B cell (primary cell): ENCODE measurements around the gene INTS3. TPM values are rescaled to one million over a fixed set of nuclear protein-coding genes. Genes with fewer than 3 reads are reported as not detected.

Experiments used
- ATAC-seq: fragments of 200-7000 bp; cut with Tn5 transposase; one replicate; pipeline ENCODE4 v1.10.0; 2021; ENCODE audit warnings: low read depth, mild to moderate bottlenecking, moderate number of reproducible peaks, moderate library complexity
- CTCF ChIA-PET: fragments of 350-600 bp; sonication (Branson Sonifier 250); formaldehyde crosslinking; loops from one replicate; lab custom pipeline; 2021; ENCODE audit warnings: antibody characterized with exemption, inconsistent platforms; lab: Charles Lee
- POLR2A ChIA-PET: fragments of 350-600 bp; sonication (Branson Sonifier 250); formaldehyde crosslinking; loops from one replicate; lab custom pipeline; 2021; ENCODE audit warnings: antibody characterized with exemption; lab: Charles Lee
- DNase-seq: peaks from one replicate; pipeline ENCODE4 v3.0.0; 2013
- H2AFZ ChIP-seq: 2 replicates; pipeline ENCODE4 v1.6.1; 2012; ENCODE audit warnings: mild to moderate bottlenecking, low read depth, low read length; ENCODE audit not compliant: insufficient read depth, poor library complexity, severe bottlenecking
- H3K27ac ChIP-seq, 2 donors: 1 replicate in 1 of 2; 2 replicates in 1 of 2; pipeline ENCODE4 v1.5.1; 2012 to 2013; ENCODE audit warnings: low read length in 2 of 2, mild to moderate bottlenecking in 2 of 2, moderate library complexity in 1 of 2
- H3K27me3 ChIP-seq, 4 experiments: fragments of 200-600 bp in 1 of 4; sonication (generic) in 1 of 4; replicated peaks in 1 of 4; 1 replicate in 2 of 4; 2 replicates in 2 of 4; pipeline versions ENCODE4 v1.6.1 to v1.7.0; 2013 to 2016; ENCODE audit warnings: low read length in 3 of 4, mild to moderate bottlenecking in 2 of 4, mixed read lengths in 1 of 4, moderate library complexity in 1 of 4; ENCODE audit not compliant: insufficient read depth in 4 of 4, control insufficient read depth in 3 of 4; ENCODE audit errors: control extremely low read depth in 1 of 4
- H3K36me3 ChIP-seq, 2 experiments: replicated peaks in 1 of 2; 1 replicate in 1 of 2; 2 replicates in 1 of 2; pipeline versions ENCODE4 v1.6.1 to v1.7.1; 2013; ENCODE audit warnings: low read length in 1 of 2; ENCODE audit not compliant: insufficient read depth in 2 of 2, control insufficient read depth in 1 of 2; ENCODE audit errors: control extremely low read depth in 1 of 2, extremely low read depth in 1 of 2
- H3K4me1 ChIP-seq, 2 donors: fragments of 200-600 bp in 1 of 2; sonication (generic) in 1 of 2; 1 replicate in 1 of 2; 2 replicates in 1 of 2; pipeline versions ENCODE4 v1.5.1 to v1.6.1; 2013 to 2017; ENCODE audit warnings: low read length in 2 of 2; ENCODE audit not compliant: control insufficient read depth in 2 of 2, insufficient read depth in 2 of 2
- H3K4me2 ChIP-seq: replicated peaks from 2 replicates; pipeline ENCODE3; 2012; ENCODE audit warnings: mild to moderate bottlenecking, low read depth, low read length; ENCODE audit not compliant: poor library complexity, severe bottlenecking
- H3K4me3 ChIP-seq, 5 experiments: fragments of 200-600 bp in 1 of 5; sonication (generic) in 1 of 5; 1 replicate in 3 of 5; 2 replicates in 2 of 5; pipeline versions ENCODE4 v1.5.1 to v1.7.0; 2011 to 2016; ENCODE audit warnings: low read length in 4 of 5, mild to moderate bottlenecking in 4 of 5, low read depth in 2 of 5, control low read depth in 1 of 5, moderate library complexity in 1 of 5; ENCODE audit not compliant: insufficient read depth in 1 of 5; ENCODE audit errors: control extremely low read depth in 1 of 5, extremely low read depth in 1 of 5
- H3K79me2 ChIP-seq: fragments of 200-600 bp; sonication (generic); one replicate; pipeline ENCODE4 v1.6.0; 2016; ENCODE audit warnings: low read length; ENCODE audit not compliant: control insufficient read depth, insufficient read depth
- H3K9ac ChIP-seq: fragments of 200-600 bp; sonication (generic); 2 replicates; pipeline ENCODE4 v1.6.1; 2017; ENCODE audit warnings: mild to moderate bottlenecking, low read length, moderate library complexity
- H3K9me3 ChIP-seq, 3 donors: one replicate each; pipeline versions ENCODE4 v1.6.1 to v1.7.1; 2013; ENCODE audit warnings: low read length in 2 of 3; ENCODE audit not compliant: control insufficient read depth in 2 of 3, insufficient read depth in 1 of 3; ENCODE audit errors: control extremely low read depth in 1 of 3
- H4K20me1 ChIP-seq: 2 replicates; pipeline ENCODE4 v1.6.0; 2012; ENCODE audit warnings: mild to moderate bottlenecking, low read length; ENCODE audit not compliant: insufficient read depth, control insufficient read depth, poor library complexity, severe bottlenecking
- H3K27ac Mint-ChIP-seq: one replicate; pipeline ENCODE4 v1.8.0; 2021; ENCODE audit warnings: mixed read lengths
- H3K27me3 Mint-ChIP-seq: one replicate; pipeline ENCODE4 v1.8.0; 2021; ENCODE audit warnings: mixed read lengths
- H3K4me1 Mint-ChIP-seq: one replicate; pipeline ENCODE4 v1.8.0; 2021; ENCODE audit warnings: mixed read lengths
- H3K4me3 Mint-ChIP-seq: one replicate; pipeline ENCODE4 v1.8.0; 2021; ENCODE audit warnings: mixed read lengths
- H3K9me3 Mint-ChIP-seq: one replicate; pipeline ENCODE4 v1.8.0; 2022; ENCODE audit warnings: mixed read lengths; ENCODE audit not compliant: insufficient read depth
- EZH2 ChIP-seq: IDR thresholded peaks from 2 replicates; pipeline ENCODE4 v1.6.1; 2012; ENCODE audit warnings: borderline replicate concordance, low read depth, mild to moderate bottlenecking, moderate library complexity, low read length; ENCODE audit not compliant: insufficient read depth, poor library complexity, severe bottlenecking
- WGBS: methylation state at CpG from one replicate; pipeline ENCODE4 v1.1.5; 2013; ENCODE audit warnings: missing lambda C conversion rate; ENCODE audit not compliant: insufficient coverage; 5-methylcytosine and 5-hydroxymethylcytosine counted together
- intact Hi-C: fragments of 100-400 bp; cut with micrococcal nuclease; formaldehyde crosslinking; loops from one replicate; pipeline ENCODE4 v1.10.0; 2022
- polyA plus RNA-seq: library from polyadenylated mRNA; depleted of rRNA; stranded (reverse); fragments of >200 nt; gene quantifications from 2 replicates; pipeline ENCODE4 v1.2.3, GENCODE V29; 2012
- total RNA-seq, 2 donors: library from RNA; stranded (reverse); fragments of 120-200 nt in 1 of 2; gene quantifications; 1 replicate in 1 of 2; 2 replicates in 1 of 2; pipeline versions ENCODE4 v1.2.3 to v1.2.4, GENCODE V29; 2013 to 2022
- TF ChIP-seq, protein P1 (sequence below): fragments of 200-600 bp; IDR thresholded peaks from one replicate; pipeline ENCODE4 v1.8.0; 2022; ENCODE audit warnings: antibody characterized with exemption, mild to moderate bottlenecking

INTS3 gene
- total and polyA plus RNA-seq, 2 donors (not counting 1 experiment from before 2014, with no cell fraction given), result 69.1 to 84.1 TPM

- ChIA-PET POLR2A (no interaction called here), CTCF (interaction anchor here (1.0 to 6.7 kb wide), 4 partner anchors 44 to 242 kb away, joined by 4 to 54 read pairs (median 28); partner anchors contain the start of gene NPR1)
- TF ChIP-seq, protein P1, sequence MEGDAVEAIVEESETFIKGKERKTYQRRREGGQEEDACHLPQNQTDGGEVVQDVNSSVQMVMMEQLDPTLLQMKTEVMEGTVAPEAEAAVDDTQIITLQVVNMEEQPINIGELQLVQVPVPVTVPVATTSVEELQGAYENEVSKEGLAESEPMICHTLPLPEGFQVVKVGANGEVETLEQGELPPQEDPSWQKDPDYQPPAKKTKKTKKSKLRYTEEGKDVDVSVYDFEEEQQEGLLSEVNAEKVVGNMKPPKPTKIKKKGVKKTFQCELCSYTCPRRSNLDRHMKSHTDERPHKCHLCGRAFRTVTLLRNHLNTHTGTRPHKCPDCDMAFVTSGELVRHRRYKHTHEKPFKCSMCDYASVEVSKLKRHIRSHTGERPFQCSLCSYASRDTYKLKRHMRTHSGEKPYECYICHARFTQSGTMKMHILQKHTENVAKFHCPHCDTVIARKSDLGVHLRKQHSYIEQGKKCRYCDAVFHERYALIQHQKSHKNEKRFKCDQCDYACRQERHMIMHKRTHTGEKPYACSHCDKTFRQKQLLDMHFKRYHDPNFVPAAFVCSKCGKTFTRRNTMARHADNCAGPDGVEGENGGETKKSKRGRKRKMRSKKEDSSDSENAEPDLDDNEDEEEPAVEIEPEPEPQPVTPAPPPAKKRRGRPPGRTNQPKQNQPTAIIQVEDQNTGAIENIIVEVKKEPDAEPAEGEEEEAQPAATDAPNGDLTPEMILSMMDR, result no peak
- TF ChIP-seq EZH2, result no peak
- no peaks in the 10 kb centered on the region for H3K9me3 Mint-ChIP-seq
- no peak overlapping the region for H3K4me2 ChIP-seq
- no peak overlapping the region for H3K4me3 Mint-ChIP-seq
- H3K9me3 ChIP-seq, result no peaks in the 10 kb centered on the region
- H3K27ac Mint-ChIP-seq, result no peak overlapping the region
- no peaks in the 10 kb centered on the region for H4K20me1 ChIP-seq
- H3K27ac ChIP-seq, result no peak overlapping the region
- no peaks in the 10 kb centered on the region for H3K79me2 ChIP-seq
- peaks cover 0 to 5% of the 10 kb centered on the region in 2 donors for H3K4me1 ChIP-seq
- H3K27me3 Mint-ChIP-seq, result no peaks in the 10 kb centered on the region
- H3K4me3 ChIP-seq, result no peak overlapping the region
- no peak overlapping the region for H2AFZ ChIP-seq
- H3K27me3 ChIP-seq, result no peaks in the 10 kb centered on the region
- no peak for DNase-seq
- H3K36me3 ChIP-seq, result peaks cover 13 to 80% of the 10 kb centered on the region in 2 experiments
- intact Hi-C loops, result no loop called here
- 100% methylated on average over 4 of the region's 8 CpGs for WGBS
- no peak overlapping the region for H3K9ac ChIP-seq
- peaks cover 6% of the 10 kb centered on the region for H3K4me1 Mint-ChIP-seq
- ATAC-seq, result no peak
Measured at GRCh38 chr1:153752571-153753195, 24.8 kb downstream of the INTS3 start.

DNA sequence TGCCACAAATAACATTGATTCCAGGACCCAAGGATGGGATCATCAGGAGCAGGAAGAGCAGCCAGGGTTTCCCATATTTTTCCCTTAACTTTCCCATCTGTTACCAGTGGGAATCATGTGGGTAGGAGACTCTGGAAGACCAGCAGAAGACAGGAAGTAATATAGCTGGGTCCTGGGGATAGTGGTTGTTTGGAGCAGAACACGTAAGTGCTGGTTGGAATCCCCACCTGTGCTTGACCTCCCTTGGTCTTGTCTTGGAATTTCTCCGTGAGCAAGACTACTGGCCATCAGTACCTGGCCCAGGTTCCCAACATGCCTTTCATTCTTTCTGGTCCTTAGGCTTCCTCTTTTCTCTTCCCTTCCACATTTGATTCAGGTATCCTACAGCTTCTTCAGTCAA, 26.4 kb downstream of the INTS3 start:
- no peak overlapping the region for H3K4me3 Mint-ChIP-seq
- H3K4me1 Mint-ChIP-seq, result peaks cover 6% of the 10 kb centered on the region
- Histone ChIP-seq H3K4me1 (peaks cover 0 to 4% of the 10 kb centered on the region in 2 donors), H3K27ac (no peak overlapping the region), H4K20me1 (no peaks in the 10 kb centered on the region), H3K9ac (no peak overlapping the region), H3K4me2 (no peak overlapping the region), H3K4me3 (no peak overlapping the region), H3K79me2 (no peaks in the 10 kb centered on the region), H3K9me3 (no peaks in the 10 kb centered on the region), H3K27me3 (no peaks in the 10 kb centered on the region), H2AFZ (no peak overlapping the region), H3K36me3 (peaks cover 16 to 73% of the 10 kb centered on the region in 2 experiments)
- 95% methylated on average over 2 of the region's 2 CpGs for WGBS
- no peak overlapping the region for H3K27ac Mint-ChIP-seq
- POLR2A ChIA-PET, result interaction anchor here (0.6 kb wide), 1 partner anchor 80 kb away, joined by 5 read pairs; no protein-coding TSS in a partner anchor
- intact Hi-C loops, result no loop called here
- no peaks in the 10 kb centered on the region for H3K9me3 Mint-ChIP-seq
- CTCF ChIA-PET, result interaction anchor here (1.8 kb wide), 1 partner anchor 43 kb away, joined by 5 read pairs; no protein-coding TSS in a partner anchor
- ATAC-seq (no peak), DNase-seq (no peak)
- TF ChIP-seq, protein P1, result no peak
- no peak for TF ChIP-seq EZH2
- no peaks in the 10 kb centered on the region for H3K27me3 Mint-ChIP-seq
